ENCODE data around the gene DDR2. TPM values are rescaled to one million over a fixed set of nuclear protein-coding genes. Genes with fewer than 3 reads are reported as not detected.
"Not testable (repeated sequence)": the region's sequence is repeated elsewhere in the genome, so short reads cannot be mapped to it uniquely, and the experiment has no call there.

DDR2 gene
- polyA plus RNA-seq, 3 donors, result 0.07 TPM; not detected in 2

DNA sequence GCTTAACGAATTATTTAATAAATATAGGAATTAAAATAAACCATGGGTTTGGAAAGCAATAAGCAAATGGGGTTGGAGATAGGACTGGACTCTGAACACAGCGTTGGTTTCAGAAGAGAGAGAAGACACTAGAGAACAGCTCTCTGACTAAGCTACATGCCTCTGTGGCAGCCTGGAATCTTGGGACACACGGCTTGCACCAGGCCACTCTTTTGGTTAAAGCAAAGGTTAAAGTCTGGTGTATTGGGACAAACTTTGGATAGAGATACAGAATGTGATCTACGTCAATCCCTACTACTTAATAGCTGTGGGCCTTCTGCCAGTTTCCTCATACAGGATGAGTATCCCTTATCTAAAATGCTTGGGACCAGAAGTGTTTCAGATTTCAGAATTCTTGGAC is 108.5 kb downstream of the DDR2 start:
- intact Hi-C loops (cut with micrococcal nuclease), result no loop called here
- Mint-ChIP-seq H3K27ac (no peak overlapping the region), H3K4me1 (no peaks in the 10 kb centered on the region), H3K27me3 (ENCODE audit: low read depth in 3 of 3) (peaks cover 0 to 1% (median 0%) of the 10 kb centered on the region in 3 donors), H3K9me3 (peaks cover 0 to 9% (median 3%) of the 10 kb centered on the region in 7 donors), H3K4me3 (no peak overlapping the region), H3K36me3 (no peaks in the 10 kb centered on the region)
- Histone ChIP-seq H2AFZ (ENCODE audit: insufficient read depth, low read depth, low read length, poor library complexity, severe bottlenecking) (no peak overlapping the region), H3K36me3 (replicated peaks in 1 of 2; ENCODE audit: control insufficient read depth in 1 of 2, insufficient read depth in 2 of 2, low read length in 2 of 2) (no peaks in the 10 kb centered on the region), H3K4me1 (ENCODE audit: control insufficient read depth in 1 of 2, insufficient read depth in 2 of 2, low read length in 2 of 2) (no peaks in the 10 kb centered on the region), H3K4me2 (replicated peaks; ENCODE audit: extremely low read depth, low read length, poor library complexity, severe bottlenecking) (no peak overlapping the region), H3K79me2 (ENCODE audit: insufficient read depth, low read length) (no peaks in the 10 kb centered on the region), H3K27ac (ENCODE audit: low read depth in 1 of 2, low read length in 2 of 2) (no peak overlapping the region), H3K9ac (ENCODE audit: insufficient read depth, low read length, poor library complexity, severe bottlenecking) (no peak overlapping the region), H3K27me3 (ENCODE audit: control insufficient read depth in 2 of 2, insufficient read depth in 2 of 2, low read length in 2 of 2) (no peaks in the 10 kb centered on the region), H3K9me3 (replicated peaks in 1 of 2; ENCODE audit: control insufficient read depth in 1 of 2, insufficient read depth in 1 of 2, low read length in 2 of 2) (peaks cover 0 to under 1% of the 10 kb centered on the region in 2 donors), H4K20me1 (ENCODE audit: insufficient read depth, low read length) (no peaks in the 10 kb centered on the region), H3K4me3 (replicated peaks in 1 of 3; ENCODE audit: low read depth in 2 of 3, low read length in 3 of 3) (no peak overlapping the region)
- WGBS (ENCODE audit: insufficient coverage), result no CpG with 5 or more reads among the region's 4 CpGs
- DNase-seq, result no peak
- TF ChIP-seq, protein P1, sequence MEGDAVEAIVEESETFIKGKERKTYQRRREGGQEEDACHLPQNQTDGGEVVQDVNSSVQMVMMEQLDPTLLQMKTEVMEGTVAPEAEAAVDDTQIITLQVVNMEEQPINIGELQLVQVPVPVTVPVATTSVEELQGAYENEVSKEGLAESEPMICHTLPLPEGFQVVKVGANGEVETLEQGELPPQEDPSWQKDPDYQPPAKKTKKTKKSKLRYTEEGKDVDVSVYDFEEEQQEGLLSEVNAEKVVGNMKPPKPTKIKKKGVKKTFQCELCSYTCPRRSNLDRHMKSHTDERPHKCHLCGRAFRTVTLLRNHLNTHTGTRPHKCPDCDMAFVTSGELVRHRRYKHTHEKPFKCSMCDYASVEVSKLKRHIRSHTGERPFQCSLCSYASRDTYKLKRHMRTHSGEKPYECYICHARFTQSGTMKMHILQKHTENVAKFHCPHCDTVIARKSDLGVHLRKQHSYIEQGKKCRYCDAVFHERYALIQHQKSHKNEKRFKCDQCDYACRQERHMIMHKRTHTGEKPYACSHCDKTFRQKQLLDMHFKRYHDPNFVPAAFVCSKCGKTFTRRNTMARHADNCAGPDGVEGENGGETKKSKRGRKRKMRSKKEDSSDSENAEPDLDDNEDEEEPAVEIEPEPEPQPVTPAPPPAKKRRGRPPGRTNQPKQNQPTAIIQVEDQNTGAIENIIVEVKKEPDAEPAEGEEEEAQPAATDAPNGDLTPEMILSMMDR (IDR thresholded peaks at IDR 0.05), result no peak

DNA sequence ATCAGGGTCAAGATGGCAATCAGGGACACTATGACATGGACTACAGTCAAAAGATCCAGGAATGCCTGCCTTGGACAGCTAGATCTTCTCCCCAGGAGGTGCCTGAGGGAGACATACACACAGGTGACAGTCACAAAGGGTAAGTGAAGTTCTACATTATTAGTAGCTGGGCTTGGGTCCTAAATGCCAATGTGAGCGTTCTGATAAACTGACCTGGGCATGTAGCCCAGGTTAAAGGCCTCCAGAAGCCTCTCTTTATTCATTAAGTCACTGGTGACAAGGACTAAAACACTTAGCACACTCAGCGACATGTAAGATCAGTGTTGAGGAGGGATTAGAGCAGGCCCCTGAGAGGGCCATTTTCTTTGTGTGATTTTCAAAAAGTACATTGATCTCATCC is 109.3 kb downstream of the DDR2 start:
- H3K36me3 Mint-ChIP-seq, result no peaks in the 10 kb centered on the region
- H3K4me1 ChIP-seq (ENCODE audit: control insufficient read depth in 1 of 2, insufficient read depth in 2 of 2, low read length in 2 of 2), result no peaks in the 10 kb centered on the region
- H3K4me3 Mint-ChIP-seq, result no peak overlapping the region
- no peak overlapping the region for H3K27ac ChIP-seq (ENCODE audit: low read depth in 1 of 2, low read length in 2 of 2)
- H3K4me1 Mint-ChIP-seq, result no peaks in the 10 kb centered on the region
- no peaks in the 10 kb centered on the region for H4K20me1 ChIP-seq (ENCODE audit: insufficient read depth, low read length)
- H3K27me3 Mint-ChIP-seq (ENCODE audit: low read depth in 3 of 3), result peaks cover 0 to 1% (median 0%) of the 10 kb centered on the region in 3 donors
- H3K4me2 ChIP-seq (replicated peaks; ENCODE audit: extremely low read depth, low read length, poor library complexity, severe bottlenecking), result no peak overlapping the region
- H3K9me3 ChIP-seq (replicated peaks in 1 of 2; ENCODE audit: control insufficient read depth in 1 of 2, insufficient read depth in 1 of 2, low read length in 2 of 2), result peaks cover 0 to 8% of the 10 kb centered on the region in 2 donors
- no peak overlapping the region for H3K27ac Mint-ChIP-seq
- H3K9me3 Mint-ChIP-seq, result peaks cover 0 to 17% (median 7%) of the 10 kb centered on the region in 7 donors
- TF ChIP-seq, protein P1 (IDR thresholded peaks at IDR 0.05), result no peak
- DNase-seq, result no peak
- H3K4me3 ChIP-seq (replicated peaks in 1 of 3; ENCODE audit: low read depth in 2 of 3, low read length in 3 of 3), result no peak overlapping the region
- no CpG with 5 or more reads among the region's 2 CpGs for WGBS (ENCODE audit: insufficient coverage)
- H3K27me3 ChIP-seq (ENCODE audit: control insufficient read depth in 2 of 2, insufficient read depth in 2 of 2, low read length in 2 of 2), result no peaks in the 10 kb centered on the region
- intact Hi-C loops (cut with micrococcal nuclease), result no loop called here
- H3K79me2 ChIP-seq (ENCODE audit: insufficient read depth, low read length), result no peaks in the 10 kb centered on the region
- H2AFZ ChIP-seq (ENCODE audit: insufficient read depth, low read depth, low read length, poor library complexity, severe bottlenecking), result no peak overlapping the region
- H3K36me3 ChIP-seq (replicated peaks in 1 of 2; ENCODE audit: control insufficient read depth in 1 of 2, insufficient read depth in 2 of 2, low read length in 2 of 2), result no peaks in the 10 kb centered on the region
- H3K9ac ChIP-seq (ENCODE audit: insufficient read depth, low read length, poor library complexity, severe bottlenecking), result no peak overlapping the region

DNA sequence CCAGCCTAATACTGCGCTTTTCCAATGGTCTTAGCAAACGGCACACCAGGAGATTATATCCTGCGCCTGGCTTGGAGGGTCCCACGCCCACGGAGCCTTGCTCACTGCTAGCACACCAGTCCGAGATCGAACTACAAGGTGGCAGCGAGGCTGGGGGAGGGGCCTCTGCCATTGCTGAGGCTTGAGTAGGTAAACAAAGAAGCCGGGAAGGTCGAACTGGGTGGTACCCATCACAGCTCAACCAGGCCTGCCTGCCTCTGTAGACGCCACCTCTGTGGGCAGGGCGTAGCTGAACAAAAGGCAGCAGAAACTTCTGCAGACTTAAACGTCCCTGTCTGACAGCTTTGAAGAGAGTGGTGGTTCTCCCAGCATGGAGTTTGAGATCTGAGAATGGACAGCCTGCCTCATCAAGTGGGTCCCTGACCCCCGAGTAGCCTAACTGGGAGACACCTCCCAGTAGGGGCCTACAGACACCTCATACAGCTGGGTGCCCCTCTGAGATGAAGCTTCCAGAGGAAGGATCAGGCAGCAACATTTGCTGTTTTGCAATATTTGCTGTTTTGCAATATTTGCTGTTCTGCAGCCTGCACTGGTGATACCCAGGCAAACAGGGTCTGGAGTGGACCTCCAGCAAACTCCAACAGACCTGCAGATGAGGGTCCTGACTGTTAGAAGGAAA is 114.1 kb downstream of the DDR2 start:
- H3K4me1 Mint-ChIP-seq; H3K27me3 ChIP-seq (ENCODE audit: control insufficient read depth in 2 of 2, insufficient read depth in 2 of 2, low read length in 2 of 2); H3K36me3 Mint-ChIP-seq; intact Hi-C loops (cut with micrococcal nuclease); H3K4me1 ChIP-seq (ENCODE audit: control insufficient read depth in 1 of 2, insufficient read depth in 2 of 2, low read length in 2 of 2); H3K27me3 Mint-ChIP-seq (ENCODE audit: low read depth in 3 of 3); H3K9me3 ChIP-seq (replicated peaks in 1 of 2; ENCODE audit: control insufficient read depth in 1 of 2, insufficient read depth in 1 of 2, low read length in 2 of 2); H3K27ac Mint-ChIP-seq; H3K27ac ChIP-seq (ENCODE audit: low read depth in 1 of 2, low read length in 2 of 2); H3K36me3 ChIP-seq (replicated peaks in 1 of 2; ENCODE audit: control insufficient read depth in 1 of 2, insufficient read depth in 2 of 2, low read length in 2 of 2); H4K20me1 ChIP-seq (ENCODE audit: insufficient read depth, low read length); H3K4me3 ChIP-seq (replicated peaks in 1 of 3; ENCODE audit: low read depth in 2 of 3, low read length in 3 of 3); DNase-seq; H3K4me2 ChIP-seq (replicated peaks; ENCODE audit: extremely low read depth, low read length, poor library complexity, severe bottlenecking); H3K9ac ChIP-seq (ENCODE audit: insufficient read depth, low read length, poor library complexity, severe bottlenecking); H2AFZ ChIP-seq (ENCODE audit: insufficient read depth, low read depth, low read length, poor library complexity, severe bottlenecking); H3K79me2 ChIP-seq (ENCODE audit: insufficient read depth, low read length); H3K4me3 Mint-ChIP-seq: not testable (repeated sequence)
- 91% methylated on average over 12 of the region's 14 CpGs for WGBS (ENCODE audit: insufficient coverage)
- H3K9me3 Mint-ChIP-seq, result peaks cover 0 to 22% (median 12%) of the 10 kb centered on the region in 7 donors

Measured in CD14-positive monocyte (primary cell).